ENCODE data around the gene PARD3.

Gene PARD3

GRCh38 chr10:34169131-34169530, 646.0 kb downstream of the PARD3 start:
- no peak for DNase-seq

GRCh38 chr10:34168439-34168838, 646.7 kb downstream of the PARD3 start:
- no peak for DNase-seq

GRCh38 chr10:34166823-34167222, 648.3 kb downstream of the PARD3 start:
- no peak for DNase-seq

GRCh38 chr10:34166354-34166753, 648.7 kb downstream of the PARD3 start:
- no peak for DNase-seq

- DNase-seq = no peak
These were observed 651.1 kb downstream of the PARD3 start for GRCh38 chr10:34164029-34164428.

- no peak for DNase-seq
These were observed 651.8 kb downstream of the PARD3 start for GRCh38 chr10:34163075-34163905.

GRCh38 chr10:34161777-34162370, 653.2 kb downstream of the PARD3 start:
- no peak for DNase-seq

GRCh38 chr10:34160595-34160994, 654.5 kb downstream of the PARD3 start:
- DNase-seq = no peak

GRCh38 chr10:34157501-34157900, 657.6 kb downstream of the PARD3 start:
- no peak for DNase-seq

GRCh38 chr10:34156781-34157425, 658.2 kb downstream of the PARD3 start:
- DNase-seq = no peak

GRCh38 chr10:34155812-34156211, 659.3 kb downstream of the PARD3 start:
- DNase-seq = no peak

GRCh38 chr10:34154383-34154900, 660.7 kb downstream of the PARD3 start:
- DNase-seq = no peak

GRCh38 chr10:34153663-34154382, 661.3 kb downstream of the PARD3 start:
- DNase-seq = no peak

GRCh38 chr10:34152434-34152833, 662.7 kb downstream of the PARD3 start:
- DNase-seq = no peak

GRCh38 chr10:34151931-34152330, 663.2 kb downstream of the PARD3 start:
- DNase-seq = no peak

GRCh38 chr10:34151481-34151880, 663.6 kb downstream of the PARD3 start:
- DNase-seq = no peak

- DNase-seq = no peak
These were observed 665.0 kb downstream of the PARD3 start for GRCh38 chr10:34150103-34150502.

- DNase-seq = no peak
These were observed 666.8 kb downstream of the PARD3 start for GRCh38 chr10:34148305-34148657.

- DNase-seq = no peak
These were observed 667.3 kb downstream of the PARD3 start for GRCh38 chr10:34147641-34148304.

- DNase-seq = no peak
These were observed 669.4 kb downstream of the PARD3 start for GRCh38 chr10:34145715-34146114.

- no peak for DNase-seq
These were observed 671.6 kb downstream of the PARD3 start for GRCh38 chr10:34143466-34143865.

- no peak for DNase-seq
These were observed 673.9 kb downstream of the PARD3 start for GRCh38 chr10:34141032-34141680.

Data from NCI-H526 treated with DMSO at 0.1 percent for 48 hours (cell line).